HepG2 (cell line): ENCODE data around the gene CLDN15. TPM values are rescaled to one million over a fixed set of nuclear protein-coding genes. Genes with fewer than 3 reads are reported as not detected.

Experiments
- ATF2 ChIP-seq: sonication (generic); formaldehyde crosslinking; IDR thresholded peaks from 2 replicates; pipeline ENCODE4 v1.4.0; 2020; ENCODE audit warnings: missing genetic modification reagents
- CSRNP2 ChIP-seq: sonication (generic); formaldehyde crosslinking; conservative IDR thresholded peaks from 2 replicates; pipeline ENCODE4 v1.8.0; 2022; ENCODE audit warnings: low read depth, missing genetic modification reagents
- ETV6 ChIP-seq: sonication (generic); formaldehyde crosslinking; conservative IDR thresholded peaks from 2 replicates; pipeline ENCODE4 v1.4.0; 2020; ENCODE audit warnings: missing genetic modification reagents
- HIC2 ChIP-seq: sonication (generic); formaldehyde crosslinking; IDR thresholded peaks from 2 replicates; pipeline ENCODE4 v1.9.0; 2022; ENCODE audit warnings: low read depth, missing genetic modification reagents
- KLF11 ChIP-seq: IDR thresholded peaks from 2 replicates; pipeline ENCODE4 v1.6.1; 2016; ENCODE audit warnings: missing compliant biosample characterization
- KLF13 ChIP-seq: sonication (generic); formaldehyde crosslinking; IDR thresholded peaks from 2 replicates; pipeline ENCODE4 v1.4.0; 2020; ENCODE audit warnings: mild to moderate bottlenecking, missing genetic modification reagents
- KMT2B ChIP-seq: IDR thresholded peaks from 2 replicates; pipeline ENCODE4 v1.6.1; 2016; ENCODE audit warnings: missing genetic modification reagents, missing compliant biosample characterization
- NFE2L1 ChIP-seq: sonication (generic); formaldehyde crosslinking; IDR thresholded peaks from 2 replicates; pipeline ENCODE4 v1.4.0; 2020; ENCODE audit warnings: missing genetic modification reagents, mild to moderate bottlenecking, borderline replicate concordance
- PBX3 ChIP-seq: sonication (generic); formaldehyde crosslinking; IDR thresholded peaks from 2 replicates; pipeline ENCODE4 v1.8.1; 2023; ENCODE audit warnings: missing genetic modification reagents, inconsistent platforms, borderline replicate concordance
- PRMT3 ChIP-seq: sonication (generic); formaldehyde crosslinking; IDR thresholded peaks from 2 replicates; pipeline ENCODE4 v1.8.1; 2022; ENCODE audit warnings: low read depth, mild to moderate bottlenecking, moderate library complexity, missing genetic modification reagents, borderline replicate concordance
- RFXANK ChIP-seq: IDR thresholded peaks from 2 replicates; pipeline ENCODE4 v1.6.1; 2016
- SMARCC2 ChIP-seq: fragments of 450-650 bp; IDR thresholded peaks from 2 replicates; pipeline ENCODE4 v1.6.1; 2017; ENCODE audit warnings: antibody characterized with exemption, mild to moderate bottlenecking
- SPEN ChIP-seq: sonication (generic); formaldehyde crosslinking; IDR thresholded peaks from 2 replicates; pipeline ENCODE4 v1.5.1; 2020; ENCODE audit warnings: low read depth, mild to moderate bottlenecking, missing genetic modification reagents
- THAP7 ChIP-seq: sonication (generic); formaldehyde crosslinking; IDR thresholded peaks from 2 replicates; pipeline ENCODE4 v1.8.1; 2023; ENCODE audit warnings: mild to moderate bottlenecking, missing genetic modification reagents
- ZBTB4 ChIP-seq: sonication (generic); formaldehyde crosslinking; IDR thresholded peaks from 2 replicates; pipeline ENCODE4 v1.4.0; 2020; ENCODE audit warnings: missing genetic modification reagents, mild to moderate bottlenecking, borderline replicate concordance
- ZNF207 ChIP-seq: fragments of 450-650 bp; IDR thresholded peaks from 2 replicates; pipeline ENCODE4 v1.6.1; 2016; ENCODE audit warnings: antibody characterized with exemption, borderline replicate concordance
- ZNF274 ChIP-seq: sonication (generic); formaldehyde crosslinking; IDR thresholded peaks from 2 replicates; pipeline ENCODE4 v1.5.1; 2020; ENCODE audit warnings: mild to moderate bottlenecking, missing genetic modification reagents
- ZNF850 ChIP-seq: sonication (generic); formaldehyde crosslinking; conservative IDR thresholded peaks from 2 replicates; pipeline ENCODE4 v1.9.0; 2021; ENCODE audit warnings: mild to moderate bottlenecking, missing genetic modification reagents
- ZNF883 ChIP-seq: sonication (generic); formaldehyde crosslinking; IDR thresholded peaks from 2 replicates; pipeline ENCODE4 v1.5.1; 2020; ENCODE audit warnings: mild to moderate bottlenecking, missing genetic modification reagents; ENCODE audit errors: not compliant biosample characterization
- polyA plus RNA-seq, 8 experiments: library from polyadenylated mRNA; depleted of rRNA in 3 of 8; stranded (reverse) in 7 of 8; unstranded in 1 of 8; fragments of >200 nt; fragmentation: Illumina TruSeq in 4 of 8; extraction: Trizol in 4 of 8; gene quantifications; 2 replicates each; pipeline versions ENCODE4 v1.2.1 to v1.2.3, GENCODE V29; 2011 to 2016; ENCODE audit warnings: low read depth in 4 of 8, missing spikeins in 1 of 8, mixed read lengths in 1 of 8; ENCODE audit not compliant: insufficient read depth in 1 of 8
- total RNA-seq, 5 experiments: library from RNA; depleted of rRNA; stranded (reverse); fragments of >200 nt; fragmentation: Illumina TruSeq; extraction: Trizol; gene quantifications; 2 replicates each; pipeline ENCODE4 v1.2.3, GENCODE V29; 2016; ENCODE audit warnings: low read depth in 1 of 5

CLDN15 gene
- total and polyA plus RNA-seq, 2 of the 13 experiments (the other 11 are each of a cell fraction or from before 2014, with no cell fraction given): 7.1 to 17.8 TPM

GRCh38 chr7:101218236-101219125 is 19.1 kb downstream of the CLDN15 start (continued):
- TF ChIP-seq ETV6 (CRISPR knock-in tag) (no peak), ATF2 (CRISPR knock-in tag) (no peak), ZNF850 (CRISPR knock-in tag) (no peak), KMT2B (CRISPR knock-in tag) (no peak), CSRNP2 (CRISPR knock-in tag) (no peak), THAP7 (CRISPR knock-in tag) (no peak), RFXANK (CRISPR knock-in tag) (no peak), ZBTB4 (CRISPR knock-in tag) (no peak), PBX3 (CRISPR knock-in tag) (no peak), ZNF883 (CRISPR knock-in tag) (peak; percentile 33), SMARCC2 (no peak), ZNF207 (no peak), KLF11 (CRISPR knock-in tag) (no peak), PRMT3 (no peak), ZNF274 (CRISPR knock-in tag) (no peak), SPEN (CRISPR knock-in tag) (no peak), NFE2L1 (CRISPR knock-in tag) (no peak), KLF13 (CRISPR knock-in tag) (no peak), HIC2 (CRISPR knock-in tag) (no peak)
